GM12878 (cell line): ENCODE measurements around the gene FGF1. TPM values are rescaled to one million over a fixed set of nuclear protein-coding genes. Genes with fewer than 3 reads are reported as not detected.

ENCODE experiments used
- ATAC-seq: fragments of 200-7000 bp; cut with Tn5 transposase; 3 replicates; pipeline ENCODE4 v1.9.1; 2020; ENCODE audit warnings: mild to moderate bottlenecking, moderate library complexity
- BruUV-seq: library from RNA; stranded (reverse); fragments of 400-500 nt; replicated peaks from 2 replicates; lab custom pipeline; 2021; lab: Mats Ljungman, UMichigan
- CTCF ChIA-PET: fragments of 300-600 bp; sonication (Branson Sonifier 250); formaldehyde crosslinking; extraction: SDS; loops from one replicate; lab custom pipeline; 2021; ENCODE audit warnings: inconsistent platforms; lab: Yijun Ruan, JAX
- POLR2A ChIA-PET: fragments of 350-600 bp; formaldehyde crosslinking; extraction: SDS; loops from one replicate; lab custom pipeline; 2021; ENCODE audit warnings: inconsistent platforms; lab: Charles Lee
- RAD21 ChIA-PET: fragments of 300-600 bp; sonication (Branson Sonifier 250); formaldehyde crosslinking; loops from one replicate; lab custom pipeline; 2023; ENCODE audit warnings: antibody characterized with exemption; ENCODE audit not compliant: unreplicated experiment; lab: Charles Lee
- SMC1A ChIA-PET: fragments of 300-600 bp; sonication (Branson Sonifier 250); formaldehyde crosslinking; loops from one replicate; lab custom pipeline; 2023; ENCODE audit not compliant: unreplicated experiment, uncharacterized antibody; lab: Charles Lee
- DNase-seq: peaks from one replicate; pipeline ENCODE4 v3.0.0-alpha.2; 2011; ENCODE audit warnings: low read depth, low spot score
- FAIRE-seq: peaks from 3 replicates; lab custom pipeline; 2011; peaks lifted over from hg19 to GRCh38; lab: Jason Lieb, UNC
- H2AFZ ChIP-seq: 2 replicates; pipeline ENCODE4 v1.6.0; 2011; ENCODE audit warnings: low read depth, low read length, control low read depth; ENCODE audit not compliant: control insufficient read depth
- H3K27ac ChIP-seq: 2 replicates; pipeline ENCODE4 v1.5.1; 2011; ENCODE audit warnings: control low read depth; ENCODE audit not compliant: control insufficient read depth, insufficient read depth
- H3K27me3 ChIP-seq, 2 experiments: replicated peaks in 1 of 2; 2 replicates each; pipeline versions ENCODE4 v1.6.0 to v1.6.1; 2011; ENCODE audit warnings: low read length in 1 of 2; ENCODE audit not compliant: control insufficient read depth in 2 of 2, insufficient read depth in 2 of 2
- H3K36me3 ChIP-seq, 2 experiments: 2 replicates each; pipeline ENCODE4 v1.5.1; 2011; ENCODE audit warnings: low read length in 1 of 2; ENCODE audit not compliant: control insufficient read depth in 2 of 2, insufficient read depth in 2 of 2
- H3K4me1 ChIP-seq: 2 replicates; pipeline ENCODE4 v1.6.1; 2011; ENCODE audit warnings: mild to moderate bottlenecking, low read length, moderate library complexity, mixed read lengths; ENCODE audit not compliant: control insufficient read depth, insufficient read depth
- H3K4me2 ChIP-seq: 2 replicates; pipeline ENCODE4 v1.6.0; 2011; ENCODE audit warnings: control low read depth; ENCODE audit not compliant: control insufficient read depth, insufficient read depth
- H3K4me3 ChIP-seq: fragments of 200-600 bp; sonication (generic); 2 replicates; pipeline ENCODE4 v1.5.1; 2016
- H3K79me2 ChIP-seq: 2 replicates; pipeline ENCODE4 v1.6.0; 2011; ENCODE audit warnings: low read length; ENCODE audit not compliant: control insufficient read depth, insufficient read depth
- H3K9ac ChIP-seq: 2 replicates; pipeline ENCODE4 v1.8.0; 2011; ENCODE audit warnings: low read length, control low read depth, mixed read lengths; ENCODE audit not compliant: control insufficient read depth, insufficient read depth
- H3K9me3 ChIP-seq: replicated peaks from 3 replicates; pipeline ENCODE4 v1.5.1; 2011; ENCODE audit warnings: mild to moderate bottlenecking, low read length; ENCODE audit not compliant: control insufficient read depth, insufficient read depth
- H4K20me1 ChIP-seq: 2 replicates; pipeline ENCODE4 v1.6.0; 2011; ENCODE audit not compliant: control insufficient read depth, insufficient read depth
- BACH1 ChIP-seq: fragments of 450-650 bp; IDR thresholded peaks from 2 replicates; pipeline ENCODE4 v1.6.1; 2017; ENCODE audit warnings: mild to moderate bottlenecking, borderline replicate concordance
- BCL11A ChIP-seq: IDR thresholded peaks from 2 replicates; pipeline ENCODE4 v1.6.1; 2011; ENCODE audit warnings: low read depth, low read length
- BHLHE40 ChIP-seq, 2 experiments: fragments of 450-650 bp in 1 of 2; IDR thresholded peaks; 2 replicates each; pipeline ENCODE4 v1.6.1; 2011 to 2017; ENCODE audit warnings: low read depth in 2 of 2, borderline replicate concordance in 1 of 2, improper control_type of control experiment in 1 of 2, low read length in 1 of 2, mild to moderate bottlenecking in 1 of 2
- FOXM1 ChIP-seq: IDR thresholded peaks from 2 replicates; pipeline ENCODE4 v1.6.1; 2012; ENCODE audit warnings: low read depth, mild to moderate bottlenecking, inconsistent platforms, low read length, moderate library complexity
- GABPA ChIP-seq: IDR thresholded peaks from 2 replicates; pipeline ENCODE4 v1.6.1; 2014; ENCODE audit warnings: antibody characterized with exemption, low read depth, mild to moderate bottlenecking, inconsistent platforms
- POLR2AphosphoS5 ChIP-seq: IDR thresholded peaks from 2 replicates; pipeline ENCODE4 v1.6.1; 2011; ENCODE audit warnings: mild to moderate bottlenecking, low read length, inconsistent platforms
- REST ChIP-seq: IDR thresholded peaks from 2 replicates; pipeline ENCODE4 v1.6.1; 2012; ENCODE audit warnings: mild to moderate bottlenecking, low read depth, low read length
- SMARCA5 ChIP-seq: fragments of 450-650 bp; IDR thresholded peaks from 2 replicates; pipeline ENCODE4 v1.6.1; 2017; ENCODE audit warnings: mild to moderate bottlenecking
- SUZ12 ChIP-seq: fragments of 200-600 bp; sonication (generic); IDR thresholded peaks from one replicate; pipeline ENCODE4 v1.6.1; 2018; ENCODE audit warnings: antibody characterized with exemption, mild to moderate bottlenecking; ENCODE audit not compliant: unreplicated experiment
- WGBS: methylation state at CpG from one replicate; pipeline ENCODE4 v1.1.6; 2016; ENCODE audit warnings: low lambda C conversion rate; ENCODE audit not compliant: insufficient replicate concordance, insufficient coverage; ENCODE audit errors: missing lambda C conversion rate; 5-methylcytosine and 5-hydroxymethylcytosine counted together
- in situ Hi-C: fragments of 300-500 bp; cut with MboI; formaldehyde crosslinking; loops from 9 replicates; pipeline ENCODE4 v1.14.3; 2018; ENCODE audit warnings: mixed read lengths
- intact Hi-C: fragments of 100-400 bp; cut with micrococcal nuclease; formaldehyde crosslinking; loops from one replicate; pipeline ENCODE4 v1.14.2; 2022; ENCODE audit not compliant: unreplicated experiment
- polyA plus RNA-seq, 11 experiments: library from polyadenylated mRNA; depleted of rRNA in 4 of 11; unstranded in 6 of 11; stranded (reverse) in 5 of 11; fragments of >200 nt; fragmentation: Nextera tagmentation in 4 of 11; fragmentation: Illumina TruSeq in 1 of 11; extraction: Ambion mirVana in 4 of 11; extraction: Trizol in 1 of 11; gene quantifications; 1 replicate in 1 of 11; 2 replicates in 10 of 11; pipeline versions ENCODE4 v1.2.1 to v1.2.3, GENCODE V29; 2011 to 2016; ENCODE audit warnings: inconsistent platforms in 2 of 11, missing spikeins in 2 of 11, low read depth in 1 of 11
- total RNA-seq, 4 experiments: library from RNA; depleted of rRNA in 3 of 4; stranded (reverse); fragments of >200 nt in 3 of 4; fragmentation: Illumina TruSeq in 1 of 4; extraction: Trizol in 1 of 4; gene quantifications; 2 replicates each; pipeline versions ENCODE4 v1.2.1 to v1.2.3, GENCODE V29; 2013 to 2021
- TF ChIP-seq, protein P1 (sequence below): fragments of 450-650 bp; conservative IDR thresholded peaks from 2 replicates; pipeline ENCODE4 v1.6.1; 2017; ENCODE audit warnings: mild to moderate bottlenecking, moderate library complexity

Gene FGF1
- total and polyA plus RNA-seq, 10 of the 15 experiments (the other 5 are each of a cell fraction or from before 2014, with no cell fraction given), result not detected

DNA sequence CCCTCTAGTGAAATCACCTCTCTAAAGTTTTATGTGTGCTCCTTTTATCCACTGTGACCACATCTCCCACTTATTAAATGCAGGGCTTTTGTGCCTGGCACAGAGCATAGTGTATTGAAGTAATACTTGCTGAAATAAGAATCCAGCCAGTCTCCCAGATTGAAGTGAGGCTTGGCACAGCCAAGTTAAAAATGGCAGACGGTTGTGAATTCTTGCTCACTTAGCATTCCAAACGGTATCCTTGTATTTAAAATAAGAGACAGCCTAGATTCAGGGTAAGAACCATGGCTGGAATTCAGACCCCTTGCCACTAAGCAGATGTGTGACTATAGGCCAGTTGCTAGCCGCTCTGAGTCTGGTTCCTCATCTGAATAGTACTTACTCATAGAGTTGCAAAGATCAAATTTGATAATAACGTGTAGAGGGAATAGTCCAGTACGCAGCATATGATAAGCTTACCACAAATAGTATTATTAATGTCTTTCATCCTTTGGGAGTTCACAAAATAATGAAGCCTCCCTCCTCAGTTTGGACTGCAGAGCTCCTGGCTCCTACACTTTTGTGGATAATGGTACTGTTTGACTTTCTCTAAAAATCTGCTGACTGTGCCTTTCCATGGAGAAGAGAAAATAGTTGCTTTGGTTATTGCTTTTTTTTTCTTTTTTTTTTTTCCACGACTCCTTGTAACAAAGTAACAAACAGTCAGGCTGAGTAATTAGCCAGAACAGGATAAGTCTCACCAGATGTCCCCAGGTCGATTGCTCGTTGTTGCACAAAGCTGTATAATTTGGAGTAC is 51.5 kb downstream of the FGF1 start (continued):
- TF ChIP-seq, protein P1, sequence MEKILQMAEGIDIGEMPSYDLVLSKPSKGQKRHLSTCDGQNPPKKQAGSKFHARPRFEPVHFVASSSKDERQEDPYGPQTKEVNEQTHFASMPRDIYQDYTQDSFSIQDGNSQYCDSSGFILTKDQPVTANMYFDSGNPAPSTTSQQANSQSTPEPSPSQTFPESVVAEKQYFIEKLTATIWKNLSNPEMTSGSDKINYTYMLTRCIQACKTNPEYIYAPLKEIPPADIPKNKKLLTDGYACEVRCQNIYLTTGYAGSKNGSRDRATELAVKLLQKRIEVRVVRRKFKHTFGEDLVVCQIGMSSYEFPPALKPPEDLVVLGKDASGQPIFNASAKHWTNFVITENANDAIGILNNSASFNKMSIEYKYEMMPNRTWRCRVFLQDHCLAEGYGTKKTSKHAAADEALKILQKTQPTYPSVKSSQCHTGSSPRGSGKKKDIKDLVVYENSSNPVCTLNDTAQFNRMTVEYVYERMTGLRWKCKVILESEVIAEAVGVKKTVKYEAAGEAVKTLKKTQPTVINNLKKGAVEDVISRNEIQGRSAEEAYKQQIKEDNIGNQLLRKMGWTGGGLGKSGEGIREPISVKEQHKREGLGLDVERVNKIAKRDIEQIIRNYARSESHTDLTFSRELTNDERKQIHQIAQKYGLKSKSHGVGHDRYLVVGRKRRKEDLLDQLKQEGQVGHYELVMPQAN, result no peak
- TF ChIP-seq, all 136 proteins: peak for 0

- no peak for ATAC-seq
- ChIA-PET CTCF (no interaction called here), SMC1A (no interaction called here), RAD21 (interaction anchor here (0.7 kb wide), 1 partner anchor 1207 kb away, joined by 3 read pairs; no protein-coding TSS in a partner anchor), POLR2A (no interaction called here)
- no peak for TF ChIP-seq BACH1
- TF ChIP-seq SMARCA5, result no peak
- TF ChIP-seq BCL11A, result no peak
- no peak for TF ChIP-seq FOXM1
- no peak for TF ChIP-seq GABPA
- no peak for TF ChIP-seq BHLHE40 (IDR thresholded peaks at IDR 0.05; ENCODE audit: borderline replicate concordance in 1 of 2, low read depth in 2 of 2, low read length in 1 of 2)
- TF ChIP-seq REST, result no peak
- no peak for TF ChIP-seq POLR2AphosphoS5
- no peak for TF ChIP-seq SUZ12
- 38% methylated on average over 7 of the region's 7 CpGs for WGBS
- Histone ChIP-seq H3K4me2 (no peak overlapping the region), H3K4me3 (no peak overlapping the region), H3K79me2 (no peaks in the 10 kb centered on the region), H3K27me3 (peaks cover 0 to 3% of the 10 kb centered on the region in 2 experiments; a peak in 1 of 4 replicates), H3K4me1 (no peaks in the 10 kb centered on the region), H3K36me3 (no peaks in the 10 kb centered on the region), H3K27ac (no peak overlapping the region), H3K9me3 (no peaks in the 10 kb centered on the region), H4K20me1 (no peaks in the 10 kb centered on the region), H2AFZ (no peak overlapping the region), H3K9ac (no peak overlapping the region)
- no peak for FAIRE-seq
- BruUV-seq, result no TSS peak
- in situ Hi-C loops (no loop called here), intact Hi-C loops (no loop called here)
- no peak for DNase-seq
These were observed 54.9 kb downstream of the FGF1 start for GRCh38 chr5:142630927-142631539.
